Measurements from ENCODE around the gene TMEM50A. TPM values are rescaled to one million over a fixed set of nuclear protein-coding genes. Genes with fewer than 3 reads are reported as not detected.
"Not testable (repeated sequence)": the region's sequence is repeated elsewhere in the genome, so short reads cannot be mapped to it uniquely, and the experiment has no call there.

TMEM50A gene
- total RNA-seq (80.6 TPM), polyA plus RNA-seq (95.8 TPM)

DNA sequence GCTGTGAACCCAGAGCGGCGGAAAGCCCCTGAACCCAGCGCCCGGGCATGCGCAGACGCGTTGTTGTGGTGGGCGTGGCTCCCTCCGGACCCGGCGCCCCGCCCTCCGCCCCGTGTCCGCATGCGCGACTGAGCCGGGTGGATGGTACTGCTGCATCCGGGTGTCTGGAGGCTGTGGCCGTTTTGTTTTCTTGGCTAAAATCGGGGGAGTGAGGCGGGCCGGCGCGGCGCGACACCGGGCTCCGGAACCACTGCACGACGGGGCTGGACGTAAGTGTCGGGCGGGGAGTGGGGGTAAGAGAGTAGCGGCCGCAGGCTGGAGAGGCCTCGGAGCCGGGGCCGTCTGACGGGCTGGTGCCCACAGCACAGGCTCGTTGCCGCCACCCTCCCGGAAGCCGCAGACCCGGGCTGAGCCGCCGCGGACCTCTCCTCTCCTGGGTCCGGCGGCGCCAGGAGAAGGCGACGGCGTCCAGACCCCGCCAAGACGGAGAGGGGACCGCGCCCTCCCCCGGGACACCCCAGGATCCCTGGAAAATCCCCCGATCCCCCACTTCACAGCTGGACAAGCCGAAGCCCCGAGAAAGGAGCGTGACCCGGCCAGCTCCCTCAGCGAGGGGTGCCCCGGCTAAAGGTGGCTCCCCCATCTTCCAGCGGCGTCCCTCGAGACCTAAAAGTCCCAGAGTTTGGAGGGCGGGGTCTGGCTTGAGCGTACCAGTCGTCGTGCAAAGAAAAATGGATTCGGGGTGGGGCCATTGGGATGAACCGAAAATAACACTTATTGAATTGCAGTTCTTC, at the start of gene TMEM50A:
Gene TMEM50A (plus strand): TSS at position 147 of the 794 bp plus-strand sequence. CDS start 2,153 bp downstream, outside the sequence.
- H3K36me3 ChIP-seq (ENCODE audit: insufficient read depth): no peaks in the 10 kb centered on the region
- under 1% methylated on average over 69 of the region's 75 CpGs for WGBS
- H3K27ac ChIP-seq (ENCODE audit: low read depth): peak within 1 kb of the TSS; percentile 85
- peak; percentile 50 for DNase-seq (ENCODE audit: extremely low spot score)
- no peaks in the 10 kb centered on the region for H3K4me1 ChIP-seq (ENCODE audit: insufficient read depth)
- H3K4me3 ChIP-seq (ENCODE audit: low read depth, low read length): peak within 1 kb of the TSS; percentile 92

DNA sequence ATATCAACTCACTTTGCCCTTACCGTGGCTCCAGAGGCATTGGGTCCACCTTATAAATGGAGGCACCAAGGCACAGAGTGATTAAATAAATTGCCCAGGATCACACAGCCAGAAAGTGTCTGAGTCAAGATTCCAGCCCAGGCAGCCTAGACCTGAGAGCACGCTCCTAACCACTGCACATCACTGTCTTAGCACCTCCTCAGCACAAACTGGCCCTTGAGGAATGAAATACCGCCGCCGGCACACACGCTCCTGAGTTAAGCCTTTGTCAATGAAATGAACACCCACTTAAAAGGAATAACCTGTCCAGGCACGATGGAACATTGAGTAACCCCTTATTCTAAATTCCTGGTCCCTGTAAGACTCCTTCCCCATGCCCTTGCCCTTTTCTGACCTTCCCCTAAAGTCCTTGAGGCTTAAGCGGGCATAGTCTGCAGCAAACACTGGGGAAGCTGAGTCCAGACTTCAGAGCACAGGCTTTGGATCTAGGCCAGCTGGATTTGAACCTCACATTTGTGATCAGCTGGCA, 49.5 kb upstream of the TMEM50A start:
- H3K4me1 ChIP-seq (ENCODE audit: insufficient read depth); H3K36me3 ChIP-seq (ENCODE audit: insufficient read depth); DNase-seq (ENCODE audit: extremely low spot score); H3K4me3 ChIP-seq (ENCODE audit: low read depth, low read length); H3K27ac ChIP-seq (ENCODE audit: low read depth): not testable (repeated sequence)
- 83% methylated on average over 4 of the region's 8 CpGs for WGBS

DNA sequence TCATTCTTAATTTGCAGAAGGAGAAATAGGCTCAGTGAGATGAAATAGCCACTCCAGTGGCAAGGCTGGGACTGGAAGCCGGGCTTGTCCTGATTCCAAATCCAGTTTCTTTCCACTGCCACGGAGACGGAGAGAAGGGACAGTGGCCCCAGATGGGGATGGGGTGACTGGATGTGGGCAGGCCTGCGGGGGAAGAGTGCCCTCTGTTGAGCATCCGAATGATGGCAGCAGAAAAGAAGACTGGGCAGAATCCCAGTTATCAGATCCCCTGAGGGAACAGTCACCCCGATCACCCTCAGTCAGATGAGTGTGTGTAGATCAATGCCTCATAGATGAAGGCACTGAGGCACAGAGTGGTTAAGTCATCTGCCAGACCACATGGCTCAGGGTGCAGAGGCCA, 48.1 kb upstream of the TMEM50A start:
- not testable (repeated sequence) for H3K4me1 ChIP-seq (ENCODE audit: insufficient read depth); DNase-seq (ENCODE audit: extremely low spot score); H3K36me3 ChIP-seq (ENCODE audit: insufficient read depth); H3K4me3 ChIP-seq (ENCODE audit: low read depth, low read length); H3K27ac ChIP-seq (ENCODE audit: low read depth)
- WGBS: 18% methylated on average over 5 of the region's 6 CpGs

DNA sequence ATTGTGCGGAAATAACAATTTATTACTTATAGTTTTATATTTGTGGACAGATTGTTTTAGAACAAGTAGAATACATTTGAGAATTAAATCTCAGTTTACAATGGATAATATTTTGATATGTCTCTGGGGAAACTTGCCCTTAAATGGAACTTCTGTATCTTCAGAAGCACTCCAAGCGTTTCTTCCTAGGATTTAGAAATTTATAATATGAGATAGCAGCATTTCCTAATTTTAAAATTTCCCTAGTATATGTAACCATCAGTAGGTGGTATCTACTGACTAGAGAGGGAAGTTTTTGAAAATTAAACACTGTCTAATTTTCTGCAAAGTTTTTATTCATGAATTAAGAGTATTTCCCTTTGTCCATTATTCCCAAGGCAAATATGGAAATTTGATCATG, 44.7 kb upstream of the TMEM50A start:
- DNase-seq (ENCODE audit: extremely low spot score); H3K4me1 ChIP-seq (ENCODE audit: insufficient read depth); H3K36me3 ChIP-seq (ENCODE audit: insufficient read depth); H3K4me3 ChIP-seq (ENCODE audit: low read depth, low read length); H3K27ac ChIP-seq (ENCODE audit: low read depth): not testable (repeated sequence)
- 74% methylated on average over 2 of the region's 2 CpGs for WGBS

DNA sequence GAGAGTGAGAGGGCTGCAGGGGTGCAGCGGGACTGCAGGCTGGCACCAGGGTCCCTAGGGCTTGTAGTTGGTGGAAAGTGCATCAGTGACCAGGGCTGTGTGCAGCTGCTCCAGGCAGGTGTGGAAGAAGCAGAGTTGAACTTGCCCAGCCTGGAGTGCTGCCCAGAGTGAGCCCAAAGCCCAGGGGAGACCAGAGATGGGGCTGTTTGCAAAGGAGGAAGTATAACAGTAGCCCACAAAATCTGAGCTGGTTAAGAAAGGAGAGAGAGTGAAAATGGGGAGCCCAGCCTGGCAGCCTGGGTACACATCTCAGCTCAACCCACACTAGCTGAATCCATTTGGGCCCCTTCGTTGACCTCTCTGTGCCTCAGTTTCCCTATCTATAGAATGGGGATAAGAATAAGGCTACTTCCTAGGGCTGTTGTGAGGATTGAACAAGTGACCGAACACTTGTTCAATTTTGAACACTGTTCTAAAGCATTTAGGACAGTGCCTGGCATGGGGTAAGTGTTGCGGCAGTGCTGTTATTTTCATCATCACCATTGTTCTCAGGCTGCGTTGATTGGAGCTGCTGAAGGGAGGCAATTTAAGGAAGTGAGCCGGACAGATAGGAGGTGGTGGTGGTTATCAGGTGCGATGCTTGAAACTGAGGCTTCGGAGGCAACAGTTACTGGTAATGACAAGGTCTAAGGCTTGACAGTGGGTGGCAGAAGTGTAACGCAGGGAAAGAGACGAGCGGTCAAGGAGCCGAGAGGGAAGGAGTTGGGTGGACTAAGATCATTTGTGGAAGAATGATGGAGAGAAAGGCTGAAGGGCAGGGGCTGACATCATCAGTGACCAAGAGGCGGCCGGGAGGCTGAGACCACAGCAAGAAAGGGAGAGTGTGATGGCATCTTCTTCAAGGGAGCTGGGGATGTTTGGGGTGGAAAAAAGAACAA, 43.0 kb upstream of the TMEM50A start:
- H3K4me3 ChIP-seq (ENCODE audit: low read depth, low read length); DNase-seq (ENCODE audit: extremely low spot score); H3K27ac ChIP-seq (ENCODE audit: low read depth); H3K4me1 ChIP-seq (ENCODE audit: insufficient read depth); H3K36me3 ChIP-seq (ENCODE audit: insufficient read depth): not testable (repeated sequence)
- WGBS: 82% methylated on average over 6 of the region's 14 CpGs

DNA sequence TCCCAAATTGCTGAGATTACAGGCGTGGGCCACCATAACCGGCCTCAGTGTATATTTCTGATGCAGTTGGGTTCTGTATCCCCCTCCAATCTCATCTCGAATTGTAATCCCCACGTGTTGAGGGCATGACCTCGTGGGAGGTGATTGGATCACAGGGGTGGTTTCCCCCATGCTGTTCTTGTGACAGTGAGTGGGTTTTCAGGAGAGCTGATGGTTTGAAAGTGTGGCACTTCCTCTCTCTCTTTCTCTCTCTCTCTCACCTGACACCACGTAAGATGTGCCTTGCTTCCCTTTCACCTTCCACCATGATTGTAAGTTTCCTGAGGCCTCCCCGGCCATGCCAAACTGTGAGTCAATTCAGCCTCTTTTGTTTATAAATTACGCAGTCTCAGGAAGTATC, 41.6 kb upstream of the TMEM50A start:
- H3K27ac ChIP-seq (ENCODE audit: low read depth); DNase-seq (ENCODE audit: extremely low spot score); H3K4me3 ChIP-seq (ENCODE audit: low read depth, low read length); H3K4me1 ChIP-seq (ENCODE audit: insufficient read depth); H3K36me3 ChIP-seq (ENCODE audit: insufficient read depth): not testable (repeated sequence)
- WGBS: 76% methylated on average over 7 of the region's 8 CpGs

DNA sequence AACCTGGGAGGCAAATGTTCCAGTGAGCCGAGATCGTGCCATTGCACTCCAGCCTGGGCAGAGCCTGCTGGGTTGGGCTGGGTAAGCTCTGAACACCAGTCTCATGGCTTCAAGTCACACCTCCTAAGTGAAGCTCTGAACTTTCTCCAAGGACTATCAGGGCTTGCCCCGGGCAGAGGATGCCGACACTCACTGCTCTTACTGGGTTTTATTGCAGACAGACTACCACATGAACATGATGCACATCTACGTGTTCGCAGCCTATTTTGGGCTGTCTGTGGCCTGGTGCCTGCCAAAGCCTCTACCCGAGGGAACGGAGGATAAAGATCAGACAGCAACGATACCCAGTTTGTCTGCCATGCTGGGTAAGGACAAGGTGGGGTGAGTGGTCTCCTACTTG, 37.4 kb upstream of the TMEM50A start:
- H3K4me3 ChIP-seq (ENCODE audit: low read depth, low read length); DNase-seq (ENCODE audit: extremely low spot score); H3K4me1 ChIP-seq (ENCODE audit: insufficient read depth); H3K36me3 ChIP-seq (ENCODE audit: insufficient read depth); H3K27ac ChIP-seq (ENCODE audit: low read depth): not testable (repeated sequence)
- 71% methylated on average over 9 of the region's 9 CpGs for WGBS

DNA sequence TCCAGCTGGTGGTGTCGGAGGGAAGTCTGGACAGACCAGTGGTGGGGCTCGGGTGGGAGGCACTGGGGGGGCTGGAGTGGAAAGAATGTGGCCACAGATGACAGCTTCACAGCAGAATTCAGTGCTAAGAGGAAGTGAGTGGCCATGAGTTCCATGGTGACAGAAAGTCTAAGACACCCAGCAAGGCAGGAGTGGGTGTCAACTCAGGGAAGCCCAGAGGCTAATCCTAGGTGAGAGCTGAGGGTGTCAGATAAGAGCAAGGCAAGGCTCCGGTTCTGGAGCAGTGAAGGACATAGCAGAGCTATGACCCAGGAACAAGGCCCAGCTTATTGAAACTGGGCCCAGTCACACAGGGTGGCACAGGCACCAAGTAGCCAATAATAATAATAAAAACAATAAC, 35.8 kb upstream of the TMEM50A start:
- 81% methylated on average over 3 of the region's 3 CpGs for WGBS
- not testable (repeated sequence) for H3K4me3 ChIP-seq (ENCODE audit: low read depth, low read length); H3K36me3 ChIP-seq (ENCODE audit: insufficient read depth); DNase-seq (ENCODE audit: extremely low spot score); H3K27ac ChIP-seq (ENCODE audit: low read depth); H3K4me1 ChIP-seq (ENCODE audit: insufficient read depth)

DNA sequence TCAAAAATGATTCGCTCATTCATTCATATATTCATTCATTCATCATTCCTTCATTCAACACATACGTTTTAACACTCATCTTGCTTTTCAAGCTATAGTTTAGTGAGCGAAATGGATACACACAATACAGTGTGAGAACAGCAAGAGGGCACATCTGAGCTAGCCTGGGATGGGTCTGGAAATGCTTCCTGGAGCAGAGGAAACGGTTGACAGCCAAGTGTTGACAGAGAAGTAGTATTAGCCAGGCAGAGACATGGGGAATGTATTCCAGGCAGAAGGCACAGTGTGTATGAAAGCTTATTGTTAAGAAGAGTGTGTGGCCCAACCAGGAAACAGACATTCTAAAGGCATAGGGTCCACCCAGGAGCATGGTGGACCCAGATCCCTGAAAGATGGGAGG, 33.2 kb upstream of the TMEM50A start:
- not testable (repeated sequence) for DNase-seq (ENCODE audit: extremely low spot score); H3K4me1 ChIP-seq (ENCODE audit: insufficient read depth); H3K27ac ChIP-seq (ENCODE audit: low read depth); H3K4me3 ChIP-seq (ENCODE audit: low read depth, low read length); H3K36me3 ChIP-seq (ENCODE audit: insufficient read depth)
- 72% methylated on average over 4 of the region's 4 CpGs for WGBS

DNA sequence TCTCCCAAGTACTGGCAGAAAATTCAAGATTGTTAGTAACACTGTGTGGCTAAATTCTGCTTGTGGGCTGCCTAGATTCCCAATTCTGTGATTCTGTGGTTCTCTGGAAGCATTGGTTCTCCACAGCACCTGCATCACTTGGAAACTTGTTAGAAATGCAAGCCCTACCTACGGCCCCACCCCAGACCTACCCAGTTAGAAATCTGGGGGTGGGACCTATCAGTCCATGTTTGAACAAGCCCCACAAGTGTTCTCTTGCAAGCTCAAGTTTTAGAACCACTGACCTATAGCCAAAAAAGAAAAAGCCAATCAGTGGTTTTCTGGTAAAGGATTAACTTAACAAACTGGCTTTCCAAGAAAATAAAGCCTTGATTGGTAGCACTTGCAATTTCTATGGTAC, 30.0 kb upstream of the TMEM50A start:
- not testable (repeated sequence) for H3K36me3 ChIP-seq (ENCODE audit: insufficient read depth)

DNA sequence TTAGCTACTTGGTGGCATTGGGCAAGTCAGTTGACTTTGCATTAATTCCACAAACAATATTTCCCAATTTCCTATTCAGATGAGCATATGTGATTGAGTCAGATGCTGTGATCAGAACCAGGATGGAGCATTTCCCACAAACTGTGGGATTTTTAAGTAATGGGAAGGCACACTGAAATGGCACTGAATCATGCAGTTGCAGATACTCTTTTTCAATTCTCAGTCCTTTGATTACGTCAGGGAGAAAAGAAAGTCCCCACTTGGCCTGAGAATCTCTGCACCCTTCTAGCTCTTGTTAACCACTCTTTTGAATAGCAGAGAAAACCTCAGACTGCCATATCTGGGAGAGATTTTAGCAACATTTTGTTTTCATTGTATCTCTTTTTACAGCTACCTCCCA, 29.0 kb upstream of the TMEM50A start:
- WGBS: 87% methylated on average over 1 of the region's 1 CpG
- not testable (repeated sequence) for H3K27ac ChIP-seq (ENCODE audit: low read depth); DNase-seq (ENCODE audit: extremely low spot score); H3K4me1 ChIP-seq (ENCODE audit: insufficient read depth); H3K36me3 ChIP-seq (ENCODE audit: insufficient read depth); H3K4me3 ChIP-seq (ENCODE audit: low read depth, low read length)

More for the DNA sequence above, 30.0 kb upstream of the TMEM50A start:
- H3K4me3 ChIP-seq (ENCODE audit: low read depth, low read length); H3K27ac ChIP-seq (ENCODE audit: low read depth); H3K4me1 ChIP-seq (ENCODE audit: insufficient read depth); DNase-seq (ENCODE audit: extremely low spot score): not testable (repeated sequence)
- WGBS: no CpG with 5 or more reads among the region's 1 CpG

DNA sequence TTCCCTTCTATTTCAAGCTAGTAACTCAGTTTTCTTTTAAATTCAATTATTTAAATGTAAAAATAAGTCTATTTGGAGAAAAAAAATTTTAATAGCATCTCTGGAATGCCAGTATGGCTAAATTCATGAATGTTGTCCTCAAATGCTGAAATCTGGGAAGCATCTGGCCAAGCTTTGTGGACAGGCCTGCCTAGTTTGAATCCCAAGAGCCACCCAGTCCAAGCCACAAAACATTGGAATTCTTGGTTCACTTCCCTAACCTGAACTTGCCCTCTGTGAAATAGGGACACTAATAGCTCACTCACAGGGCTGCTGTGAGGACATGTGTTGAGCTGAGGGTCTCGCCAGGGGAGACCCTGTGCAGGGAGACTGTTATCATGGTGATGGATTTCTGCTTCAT, 28.6 kb upstream of the TMEM50A start:
- H3K36me3 ChIP-seq (ENCODE audit: insufficient read depth); H3K4me1 ChIP-seq (ENCODE audit: insufficient read depth); H3K27ac ChIP-seq (ENCODE audit: low read depth); H3K4me3 ChIP-seq (ENCODE audit: low read depth, low read length); DNase-seq (ENCODE audit: extremely low spot score): not testable (repeated sequence)
- WGBS: 94% methylated on average over 1 of the region's 1 CpG

DNA sequence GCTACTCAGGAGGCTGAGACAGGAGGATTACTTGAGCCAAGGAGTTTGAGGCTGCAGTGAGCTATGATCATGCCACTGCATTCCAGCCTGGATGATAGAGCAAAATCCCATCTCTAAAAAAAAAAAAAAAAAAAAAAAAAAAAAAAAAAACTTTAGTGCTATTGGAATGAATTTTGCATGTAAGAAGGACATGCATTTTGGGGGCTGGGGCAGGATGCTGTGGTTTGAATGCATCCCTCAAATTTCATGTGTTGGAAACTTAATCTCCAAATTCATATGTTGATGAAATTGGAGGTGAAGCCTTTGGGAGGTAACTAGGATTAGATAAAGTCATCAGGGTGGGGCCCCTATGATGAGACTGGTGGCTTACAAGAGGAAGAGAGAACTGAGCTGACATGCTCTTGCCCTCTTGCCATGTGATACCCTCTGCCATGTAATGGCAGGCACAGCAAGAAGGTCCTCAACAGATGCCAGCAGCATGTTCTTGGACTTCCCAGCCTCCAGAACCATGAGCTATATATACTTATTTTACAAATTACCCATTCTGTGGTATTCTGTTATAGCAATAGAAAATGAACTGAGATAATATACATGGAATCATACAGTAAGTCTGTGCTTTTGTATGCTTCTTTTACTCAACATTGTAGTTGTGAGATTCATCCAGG, 25.2 kb upstream of the TMEM50A start:
- not testable (repeated sequence) for H3K4me3 ChIP-seq (ENCODE audit: low read depth, low read length); H3K36me3 ChIP-seq (ENCODE audit: insufficient read depth); H3K4me1 ChIP-seq (ENCODE audit: insufficient read depth); DNase-seq (ENCODE audit: extremely low spot score); H3K27ac ChIP-seq (ENCODE audit: low read depth)

Data from urinary bladder (tissue), 4 donors.